GM12878 (cell line): Measurements from ENCODE around the gene ANKRD55. TPM values are rescaled to one million over a fixed set of nuclear protein-coding genes. Genes with fewer than 3 reads are reported as not detected.

Experiments used
- ATAC-seq: fragments of 200-7000 bp; cut with Tn5 transposase; 3 replicates; pipeline ENCODE4 v1.9.1; 2020; ENCODE audit warnings: mild to moderate bottlenecking, moderate library complexity
- BruUV-seq: library from RNA; stranded (reverse); fragments of 400-500 nt; replicated peaks from 2 replicates; lab custom pipeline; 2021; lab: Mats Ljungman, UMichigan
- CTCF ChIA-PET: fragments of 300-600 bp; sonication (Branson Sonifier 250); formaldehyde crosslinking; extraction: SDS; loops from one replicate; lab custom pipeline; 2021; ENCODE audit warnings: inconsistent platforms; lab: Yijun Ruan, JAX
- POLR2A ChIA-PET: fragments of 350-600 bp; formaldehyde crosslinking; extraction: SDS; loops from one replicate; lab custom pipeline; 2021; ENCODE audit warnings: inconsistent platforms; lab: Charles Lee
- RAD21 ChIA-PET: fragments of 300-600 bp; sonication (Branson Sonifier 250); formaldehyde crosslinking; loops from one replicate; lab custom pipeline; 2023; ENCODE audit warnings: antibody characterized with exemption; ENCODE audit not compliant: unreplicated experiment; lab: Charles Lee
- SMC1A ChIA-PET: fragments of 300-600 bp; sonication (Branson Sonifier 250); formaldehyde crosslinking; loops from one replicate; lab custom pipeline; 2023; ENCODE audit not compliant: unreplicated experiment, uncharacterized antibody; lab: Charles Lee
- DNase-seq: peaks from one replicate; pipeline ENCODE4 v3.0.0-alpha.2; 2011; ENCODE audit warnings: low read depth, low spot score
- FAIRE-seq: peaks from 3 replicates; lab custom pipeline; 2011; peaks lifted over from hg19 to GRCh38; lab: Jason Lieb, UNC
- H2AFZ ChIP-seq: 2 replicates; pipeline ENCODE4 v1.6.0; 2011; ENCODE audit warnings: low read depth, low read length, control low read depth; ENCODE audit not compliant: control insufficient read depth
- H3K27ac ChIP-seq: 2 replicates; pipeline ENCODE4 v1.5.1; 2011; ENCODE audit warnings: control low read depth; ENCODE audit not compliant: control insufficient read depth, insufficient read depth
- H3K27me3 ChIP-seq, 2 experiments: replicated peaks in 1 of 2; 2 replicates each; pipeline versions ENCODE4 v1.6.0 to v1.6.1; 2011; ENCODE audit warnings: low read length in 1 of 2; ENCODE audit not compliant: control insufficient read depth in 2 of 2, insufficient read depth in 2 of 2
- H3K36me3 ChIP-seq, 2 experiments: 2 replicates each; pipeline ENCODE4 v1.5.1; 2011; ENCODE audit warnings: low read length in 1 of 2; ENCODE audit not compliant: control insufficient read depth in 2 of 2, insufficient read depth in 2 of 2
- H3K4me1 ChIP-seq: 2 replicates; pipeline ENCODE4 v1.6.1; 2011; ENCODE audit warnings: mild to moderate bottlenecking, low read length, moderate library complexity, mixed read lengths; ENCODE audit not compliant: control insufficient read depth, insufficient read depth
- H3K4me2 ChIP-seq: 2 replicates; pipeline ENCODE4 v1.6.0; 2011; ENCODE audit warnings: control low read depth; ENCODE audit not compliant: control insufficient read depth, insufficient read depth
- H3K4me3 ChIP-seq: fragments of 200-600 bp; sonication (generic); 2 replicates; pipeline ENCODE4 v1.5.1; 2016
- H3K79me2 ChIP-seq: 2 replicates; pipeline ENCODE4 v1.6.0; 2011; ENCODE audit warnings: low read length; ENCODE audit not compliant: control insufficient read depth, insufficient read depth
- H3K9ac ChIP-seq: 2 replicates; pipeline ENCODE4 v1.8.0; 2011; ENCODE audit warnings: low read length, control low read depth, mixed read lengths; ENCODE audit not compliant: control insufficient read depth, insufficient read depth
- H3K9me3 ChIP-seq: replicated peaks from 3 replicates; pipeline ENCODE4 v1.5.1; 2011; ENCODE audit warnings: mild to moderate bottlenecking, low read length; ENCODE audit not compliant: control insufficient read depth, insufficient read depth
- H4K20me1 ChIP-seq: 2 replicates; pipeline ENCODE4 v1.6.0; 2011; ENCODE audit not compliant: control insufficient read depth, insufficient read depth
- BCL3 ChIP-seq: IDR thresholded peaks from 2 replicates; pipeline ENCODE4 v1.6.1; 2011; ENCODE audit warnings: borderline replicate concordance, low read depth, mild to moderate bottlenecking, moderate library complexity, low read length; ENCODE audit not compliant: insufficient read depth, poor library complexity, severe bottlenecking
- CBX3 ChIP-seq: fragments of 200-600 bp; sonication (generic); IDR thresholded peaks from 2 replicates; pipeline ENCODE4 v1.6.1; 2016; ENCODE audit warnings: low read depth, borderline replicate concordance
- E2F4 ChIP-seq: IDR thresholded peaks from 2 replicates; pipeline ENCODE4 v1.6.1; 2012; ENCODE audit warnings: low read depth, low read length, improper control_type of control experiment
- HDAC6 ChIP-seq: fragments of 200-600 bp; sonication (generic); IDR thresholded peaks from one replicate; pipeline ENCODE4 v1.8.0; 2017; ENCODE audit warnings: antibody characterized with exemption; ENCODE audit not compliant: unreplicated experiment
- JUNB ChIP-seq: IDR thresholded peaks from 2 replicates; pipeline ENCODE4 v1.6.1; 2016; ENCODE audit warnings: antibody characterized with exemption, mild to moderate bottlenecking
- KAT2A ChIP-seq: conservative IDR thresholded peaks from 2 replicates; pipeline ENCODE4 v1.6.1; 2011; ENCODE audit warnings: low read depth, low read length; ENCODE audit not compliant: control insufficient read depth
- MTA3 ChIP-seq: IDR thresholded peaks from 2 replicates; pipeline ENCODE4 v1.6.1; 2012; ENCODE audit warnings: low read length, inconsistent platforms, borderline replicate concordance
- NR2C2 ChIP-seq: IDR thresholded peaks from 2 replicates; pipeline ENCODE4 v1.6.1; 2011; ENCODE audit warnings: borderline replicate concordance, low read depth; ENCODE audit not compliant: control insufficient read depth, insufficient read length
- SMARCA5 ChIP-seq: fragments of 450-650 bp; IDR thresholded peaks from 2 replicates; pipeline ENCODE4 v1.6.1; 2017; ENCODE audit warnings: mild to moderate bottlenecking
- SP1 ChIP-seq: IDR thresholded peaks from one replicate; pipeline ENCODE4 v1.6.1; 2011; ENCODE audit warnings: low read depth, low read length
- ZBED1 ChIP-seq: IDR thresholded peaks from 2 replicates; pipeline ENCODE4 v1.6.1; 2016; ENCODE audit warnings: borderline replicate concordance
- ZNF24 ChIP-seq: fragments of 450-650 bp; IDR thresholded peaks from 2 replicates; pipeline ENCODE4 v1.6.1; 2017; ENCODE audit warnings: antibody characterized with exemption, mild to moderate bottlenecking
- ZNF622 ChIP-seq: fragments of 450-650 bp; IDR thresholded peaks from 2 replicates; pipeline ENCODE4 v1.6.1; 2017; ENCODE audit warnings: mild to moderate bottlenecking, inconsistent platforms
- WGBS: methylation state at CpG from one replicate; pipeline ENCODE4 v1.1.6; 2016; ENCODE audit warnings: low lambda C conversion rate; ENCODE audit not compliant: insufficient replicate concordance, insufficient coverage; ENCODE audit errors: missing lambda C conversion rate; 5-methylcytosine and 5-hydroxymethylcytosine counted together
- in situ Hi-C: fragments of 300-500 bp; cut with MboI; formaldehyde crosslinking; loops from 9 replicates; pipeline ENCODE4 v1.14.3; 2018; ENCODE audit warnings: mixed read lengths
- intact Hi-C: fragments of 100-400 bp; cut with micrococcal nuclease; formaldehyde crosslinking; loops from one replicate; pipeline ENCODE4 v1.14.2; 2022; ENCODE audit not compliant: unreplicated experiment
- polyA plus RNA-seq, 11 experiments: library from polyadenylated mRNA; depleted of rRNA in 4 of 11; unstranded in 6 of 11; stranded (reverse) in 5 of 11; fragments of >200 nt; fragmentation: Nextera tagmentation in 4 of 11; fragmentation: Illumina TruSeq in 1 of 11; extraction: Ambion mirVana in 4 of 11; extraction: Trizol in 1 of 11; gene quantifications; 1 replicate in 1 of 11; 2 replicates in 10 of 11; pipeline versions ENCODE4 v1.2.1 to v1.2.3, GENCODE V29; 2011 to 2016; ENCODE audit warnings: inconsistent platforms in 2 of 11, missing spikeins in 2 of 11, low read depth in 1 of 11
- total RNA-seq, 4 experiments: library from RNA; depleted of rRNA in 3 of 4; stranded (reverse); fragments of >200 nt in 3 of 4; fragmentation: Illumina TruSeq in 1 of 4; extraction: Trizol in 1 of 4; gene quantifications; 2 replicates each; pipeline versions ENCODE4 v1.2.1 to v1.2.3, GENCODE V29; 2013 to 2021
- TF ChIP-seq, protein P1 (sequence below): fragments of 450-650 bp; IDR thresholded peaks from 2 replicates; pipeline ENCODE4 v1.6.1; 2016; ENCODE audit warnings: mild to moderate bottlenecking

Gene ANKRD55
- total and polyA plus RNA-seq, 10 of the 15 experiments (the other 5 are each of a cell fraction or from before 2014, with no cell fraction given) = 0.04 TPM; not detected in 9

- H3K9me3 ChIP-seq = no peaks in the 10 kb centered on the region; the same call in 1 of the 3 replicates
- RAD21 ChIA-PET = no interaction called here
- SMC1A ChIA-PET = interaction anchor here (0.8 to 1.4 kb wide), 2 partner anchors 8 to 23 kb away, joined by 3 to 5 read pairs; no protein-coding TSS in a partner anchor
- no peaks in the 10 kb centered on the region for H3K4me1 ChIP-seq
- H4K20me1 ChIP-seq = no peaks in the 10 kb centered on the region
- H3K4me2 ChIP-seq = no peak overlapping the region
- H3K79me2 ChIP-seq = no peaks in the 10 kb centered on the region
- H3K9ac ChIP-seq = no peak overlapping the region
- FAIRE-seq (no peak), ATAC-seq (no peak), DNase-seq (no peak)
- H3K27ac ChIP-seq = no peak overlapping the region
- TF ChIP-seq ZBED1 (no peak), SMARCA5 (no peak), E2F4 (no peak)
- no peak overlapping the region for H3K4me3 ChIP-seq
- intact Hi-C loops (no loop called here), in situ Hi-C loops (no loop called here)
- H3K27me3 ChIP-seq = 0 out of 4 replicates have a peak, but pooled peaks cover 0 to 2% of the 10 kb centered on the region in 2 experiments
- WGBS = 38% methylated on average over 1 of the region's 1 CpG
- H3K36me3 ChIP-seq = no peaks in the 10 kb centered on the region
- POLR2A ChIA-PET = no interaction called here
- BruUV-seq = no TSS peak
- CTCF ChIA-PET = interaction anchor here (0.5 kb wide), 1 partner anchor 305 kb away, joined by 6 read pairs; no protein-coding TSS in a partner anchor
- H2AFZ ChIP-seq = no peak overlapping the region
Observed at GRCh38 chr5:56282216-56282615, 49.1 kb upstream of the ANKRD55 start.

GRCh38 chr5:56281489-56282165 is 48.5 kb upstream of the ANKRD55 start:
- CTCF ChIA-PET = interaction anchor here (0.5 kb wide), 1 partner anchor 305 kb away, joined by 6 read pairs; no protein-coding TSS in a partner anchor
- TF ChIP-seq BCL3 (no peak), SP1 (no peak), ZNF622 (no peak), NR2C2 (no peak), KAT2A (no peak), JUNB (no peak), ZNF24 (no peak), MTA3 (no peak), HDAC6 (no peak), CBX3 (no peak)
- TF ChIP-seq, protein P1, sequence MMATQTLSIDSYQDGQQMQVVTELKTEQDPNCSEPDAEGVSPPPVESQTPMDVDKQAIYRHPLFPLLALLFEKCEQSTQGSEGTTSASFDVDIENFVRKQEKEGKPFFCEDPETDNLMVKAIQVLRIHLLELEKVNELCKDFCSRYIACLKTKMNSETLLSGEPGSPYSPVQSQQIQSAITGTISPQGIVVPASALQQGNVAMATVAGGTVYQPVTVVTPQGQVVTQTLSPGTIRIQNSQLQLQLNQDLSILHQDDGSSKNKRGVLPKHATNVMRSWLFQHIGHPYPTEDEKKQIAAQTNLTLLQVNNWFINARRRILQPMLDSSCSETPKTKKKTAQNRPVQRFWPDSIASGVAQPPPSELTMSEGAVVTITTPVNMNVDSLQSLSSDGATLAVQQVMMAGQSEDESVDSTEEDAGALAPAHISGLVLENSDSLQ = no peak

More at GRCh38 chr5:56281489-56282165, 48.5 kb upstream of the ANKRD55 start:
- WGBS = 66% methylated on average over 5 of the region's 5 CpGs
- RAD21 ChIA-PET = no interaction called here
- H3K4me3 ChIP-seq = no peak overlapping the region
- POLR2A ChIA-PET = no interaction called here
- no peaks in the 10 kb centered on the region for H3K4me1 ChIP-seq
- no peak for ATAC-seq
- H3K27ac ChIP-seq = no peak overlapping the region
- no peak for FAIRE-seq
- H3K9ac ChIP-seq = no peak overlapping the region
- intact Hi-C loops = no loop called here
- no peaks in the 10 kb centered on the region for H4K20me1 ChIP-seq
- no peaks in the 10 kb centered on the region; the same call in 1 of the 3 replicates for H3K9me3 ChIP-seq
- no peak overlapping the region for H2AFZ ChIP-seq
- no peak overlapping the region for H3K4me2 ChIP-seq
- no TSS peak for BruUV-seq
- SMC1A ChIA-PET = interaction anchor here (0.7 to 0.8 kb wide), 2 partner anchors 9 to 195 kb away, joined by 3 to 4 read pairs; no protein-coding TSS in a partner anchor
- H3K27me3 ChIP-seq = 0 out of 4 replicates have a peak, but pooled peaks cover 0 to 2% of the 10 kb centered on the region in 2 experiments
- no peaks in the 10 kb centered on the region for H3K79me2 ChIP-seq
- in situ Hi-C loops = no loop called here
- no peaks in the 10 kb centered on the region for H3K36me3 ChIP-seq
- no peak for DNase-seq
